Smooth muscle cell (in vitro differentiated cells): Measurements from ENCODE around the gene PSMD11. TPM values are rescaled to one million over a fixed set of nuclear protein-coding genes. Genes with fewer than 3 reads are reported as not detected.

Experiments
- DNase-seq: peaks from one replicate; lab custom pipeline; 2025; ENCODE audit not compliant: unreplicated experiment; lab: John Stamatoyannopoulos, UW
- H2AFZ ChIP-seq: fragments of 200-600 bp; sonication (generic); 2 replicates; pipeline ENCODE4 v1.6.0; 2016; ENCODE audit warnings: antibody characterized with exemption, low read depth, mild to moderate bottlenecking
- H3F3A ChIP-seq: fragments of 200-600 bp; sonication (generic); 2 replicates; pipeline ENCODE4 v1.6.0; 2017; ENCODE audit warnings: antibody characterized with exemption, low read depth
- H3K27ac ChIP-seq: fragments of 200-600 bp; sonication (generic); 2 replicates; pipeline ENCODE4 v1.5.1; 2016; ENCODE audit warnings: low read depth, mild to moderate bottlenecking
- H3K27me3 ChIP-seq: fragments of 200-600 bp; sonication (generic); 2 replicates; pipeline ENCODE4 v1.6.1; 2016; ENCODE audit warnings: low read depth, mild to moderate bottlenecking
- H3K36me3 ChIP-seq: fragments of 200-600 bp; sonication (generic); 2 replicates; pipeline ENCODE4 v1.5.1; 2016; ENCODE audit warnings: low read depth
- H3K4me1 ChIP-seq: fragments of 200-600 bp; sonication (generic); 2 replicates; pipeline ENCODE4 v1.5.1; 2016; ENCODE audit warnings: low read depth
- H3K4me2 ChIP-seq: fragments of 200-600 bp; sonication (generic); 2 replicates; pipeline ENCODE4 v1.6.0; 2016; ENCODE audit warnings: mild to moderate bottlenecking
- H3K4me3 ChIP-seq: fragments of 200-600 bp; sonication (generic); 2 replicates; pipeline ENCODE4 v1.5.1; 2016; ENCODE audit warnings: mild to moderate bottlenecking
- H3K79me2 ChIP-seq: fragments of 200-600 bp; sonication (generic); 2 replicates; pipeline ENCODE4 v1.6.0; 2016; ENCODE audit warnings: low read depth, mild to moderate bottlenecking
- H3K9ac ChIP-seq: fragments of 200-600 bp; sonication (generic); 2 replicates; pipeline ENCODE4 v1.6.0; 2016; ENCODE audit warnings: low read depth
- H3K9me3 ChIP-seq: fragments of 200-600 bp; sonication (generic); replicated peaks from 2 replicates; pipeline ENCODE4 v1.5.1; 2016; ENCODE audit warnings: low read depth
- H4K20me1 ChIP-seq: fragments of 200-600 bp; sonication (generic); 2 replicates; pipeline ENCODE4 v1.6.0; 2016; ENCODE audit warnings: low read depth
- WGBS: methylation state at CpG from one replicate; pipeline ENCODE4 v1.1.7; 2016; ENCODE audit warnings: low lambda C conversion rate; 5-methylcytosine and 5-hydroxymethylcytosine counted together
- polyA plus RNA-seq: library from polyadenylated mRNA; unstranded; fragments of >200 nt; fragmentation: Nextera tagmentation; extraction: Ambion mirVana; gene quantifications from 2 replicates; pipeline ENCODE4 v1.2.1, GENCODE V29; 2016
- total RNA-seq: library from RNA; depleted of rRNA; stranded (reverse); fragments of >200 nt; gene quantifications from 2 replicates; pipeline ENCODE4 v1.2.3, GENCODE V29; 2014
- TF ChIP-seq, protein P1 (sequence below): fragments of 200-600 bp; sonication (generic); IDR thresholded peaks from 2 replicates; pipeline ENCODE4 v1.5.1; 2017; ENCODE audit warnings: borderline replicate concordance, mild to moderate bottlenecking, antibody characterized with exemption; ENCODE audit not compliant: insufficient read depth, poor library complexity, severe bottlenecking

PSMD11 gene
- total and polyA plus RNA-seq, 2 experiments from 2014 or later, result 46.9 to 150 TPM

DNA sequence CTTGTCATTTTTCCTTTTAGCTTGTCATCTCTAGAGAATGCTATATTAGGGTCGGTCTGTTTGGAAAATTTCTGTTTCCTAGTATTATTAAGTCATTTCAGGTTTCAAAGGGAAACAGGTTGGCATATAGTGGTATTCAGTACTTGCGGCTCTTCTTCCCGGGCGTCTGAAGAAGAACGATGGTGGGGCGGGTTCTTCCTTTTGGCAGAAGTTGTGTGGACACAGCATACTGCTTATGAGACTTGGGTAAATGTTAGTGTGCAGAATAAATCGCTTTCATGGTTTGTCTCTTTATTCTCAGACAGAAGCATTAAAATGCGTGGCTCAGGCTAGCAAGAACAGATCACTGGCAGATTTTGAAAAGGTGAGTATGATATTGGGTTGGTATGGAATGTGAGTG is 32.9 kb downstream of the PSMD11 start:
- peaks cover 23% of the 10 kb centered on the region for H3K36me3 ChIP-seq
- TF ChIP-seq, protein P1, sequence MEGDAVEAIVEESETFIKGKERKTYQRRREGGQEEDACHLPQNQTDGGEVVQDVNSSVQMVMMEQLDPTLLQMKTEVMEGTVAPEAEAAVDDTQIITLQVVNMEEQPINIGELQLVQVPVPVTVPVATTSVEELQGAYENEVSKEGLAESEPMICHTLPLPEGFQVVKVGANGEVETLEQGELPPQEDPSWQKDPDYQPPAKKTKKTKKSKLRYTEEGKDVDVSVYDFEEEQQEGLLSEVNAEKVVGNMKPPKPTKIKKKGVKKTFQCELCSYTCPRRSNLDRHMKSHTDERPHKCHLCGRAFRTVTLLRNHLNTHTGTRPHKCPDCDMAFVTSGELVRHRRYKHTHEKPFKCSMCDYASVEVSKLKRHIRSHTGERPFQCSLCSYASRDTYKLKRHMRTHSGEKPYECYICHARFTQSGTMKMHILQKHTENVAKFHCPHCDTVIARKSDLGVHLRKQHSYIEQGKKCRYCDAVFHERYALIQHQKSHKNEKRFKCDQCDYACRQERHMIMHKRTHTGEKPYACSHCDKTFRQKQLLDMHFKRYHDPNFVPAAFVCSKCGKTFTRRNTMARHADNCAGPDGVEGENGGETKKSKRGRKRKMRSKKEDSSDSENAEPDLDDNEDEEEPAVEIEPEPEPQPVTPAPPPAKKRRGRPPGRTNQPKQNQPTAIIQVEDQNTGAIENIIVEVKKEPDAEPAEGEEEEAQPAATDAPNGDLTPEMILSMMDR, result no peak
- H3K4me3 ChIP-seq, result no peak overlapping the region
- whole genome bisulfite sequencing, result 98% methylated on average over 8 of the region's 8 CpGs
- no peaks in the 10 kb centered on the region for H3K79me2 ChIP-seq
- peaks cover 18% of the 10 kb centered on the region for H4K20me1 ChIP-seq
- H2AFZ ChIP-seq, result no peak overlapping the region
- H3K4me2 ChIP-seq, result no peak overlapping the region
- H3K27ac ChIP-seq, result no peak overlapping the region
- H3F3A ChIP-seq, result no peaks in the 10 kb centered on the region
- no peaks in the 10 kb centered on the region for H3K4me1 ChIP-seq
- no peak for DNase-seq
- no peaks in the 10 kb centered on the region for H3K27me3 ChIP-seq
- no peaks in the 10 kb centered on the region for H3K9me3 ChIP-seq
- H3K9ac ChIP-seq, result no peak overlapping the region

DNA sequence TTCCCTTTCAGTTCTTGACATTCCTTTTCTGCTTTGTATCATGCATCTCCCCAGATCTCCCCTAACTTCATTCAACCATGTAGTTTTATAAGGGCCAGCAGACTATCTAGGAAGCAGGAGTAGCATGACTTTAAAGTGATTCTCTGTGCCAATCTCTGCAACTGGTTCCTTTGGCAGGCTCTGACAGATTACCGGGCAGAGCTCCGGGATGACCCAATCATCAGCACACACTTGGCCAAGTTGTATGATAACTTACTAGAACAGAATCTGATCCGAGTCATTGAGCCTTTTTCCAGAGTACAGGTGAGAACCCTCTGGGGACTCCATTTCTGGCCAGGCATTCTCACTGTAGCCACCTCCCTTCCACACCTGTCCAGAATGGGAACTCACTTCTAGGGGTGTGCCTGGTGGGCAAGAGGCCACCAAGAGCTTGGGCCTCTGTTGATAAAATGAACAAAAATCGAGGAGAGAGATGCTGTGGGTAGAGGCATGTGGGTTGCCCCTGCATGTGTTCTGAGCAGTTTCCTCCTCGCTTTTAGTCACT is 34.8 kb downstream of the PSMD11 start:
- no peak for DNase-seq
- H3K27me3 ChIP-seq, result no peaks in the 10 kb centered on the region
- no peak overlapping the region for H3K9ac ChIP-seq
- H3F3A ChIP-seq, result no peaks in the 10 kb centered on the region
- peaks cover 24% of the 10 kb centered on the region for H4K20me1 ChIP-seq
- H3K9me3 ChIP-seq, result no peaks in the 10 kb centered on the region
- peaks cover 23% of the 10 kb centered on the region for H3K36me3 ChIP-seq
- no peak overlapping the region for H3K27ac ChIP-seq
- H3K4me3 ChIP-seq, result no peak overlapping the region
- WGBS, result 94% methylated on average over 5 of the region's 5 CpGs
- no peaks in the 10 kb centered on the region for H3K79me2 ChIP-seq
- H3K4me1 ChIP-seq, result peaks cover 11% of the 10 kb centered on the region
- no peak overlapping the region for H3K4me2 ChIP-seq
- H2AFZ ChIP-seq, result no peak overlapping the region
- TF ChIP-seq, protein P1, result no peak

DNA sequence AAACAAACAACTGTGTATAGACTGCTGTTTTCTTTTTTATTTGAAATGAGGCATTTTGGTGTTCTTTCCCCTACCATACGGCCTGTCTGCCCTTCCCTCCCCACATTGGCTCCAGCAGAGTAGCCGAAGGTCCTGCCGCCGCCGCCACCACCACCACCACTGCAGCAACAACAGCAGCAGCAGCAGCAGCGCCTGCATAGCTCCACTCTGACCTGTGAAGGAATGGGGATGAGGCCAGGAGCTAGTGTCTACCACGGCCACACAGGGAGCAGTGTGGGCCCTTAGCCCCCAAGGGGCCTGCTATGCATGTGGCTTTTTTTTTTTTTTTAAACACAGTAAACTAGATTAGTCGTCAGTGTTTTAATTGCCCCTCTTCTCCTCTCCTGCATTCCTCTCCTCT is 36.9 kb downstream of the PSMD11 start:
- Histone ChIP-seq H3K27ac (no peak overlapping the region), H4K20me1 (peaks cover 18% of the 10 kb centered on the region), H3K9ac (no peak overlapping the region), H3K27me3 (no peaks in the 10 kb centered on the region), H3K36me3 (peaks cover 15% of the 10 kb centered on the region), H3K4me3 (no peak overlapping the region), H3K4me2 (no peak overlapping the region), H2AFZ (no peak overlapping the region), H3K9me3 (no peaks in the 10 kb centered on the region), H3F3A (peaks cover 8% of the 10 kb centered on the region), H3K4me1 (peaks cover 16% of the 10 kb centered on the region), H3K79me2 (no peaks in the 10 kb centered on the region)
- DNase-seq, result no peak
- TF ChIP-seq, protein P1, result no peak
- 91% methylated on average over 8 of the region's 8 CpGs for WGBS
